ENCODE measurements around the gene TK2.

DNA sequence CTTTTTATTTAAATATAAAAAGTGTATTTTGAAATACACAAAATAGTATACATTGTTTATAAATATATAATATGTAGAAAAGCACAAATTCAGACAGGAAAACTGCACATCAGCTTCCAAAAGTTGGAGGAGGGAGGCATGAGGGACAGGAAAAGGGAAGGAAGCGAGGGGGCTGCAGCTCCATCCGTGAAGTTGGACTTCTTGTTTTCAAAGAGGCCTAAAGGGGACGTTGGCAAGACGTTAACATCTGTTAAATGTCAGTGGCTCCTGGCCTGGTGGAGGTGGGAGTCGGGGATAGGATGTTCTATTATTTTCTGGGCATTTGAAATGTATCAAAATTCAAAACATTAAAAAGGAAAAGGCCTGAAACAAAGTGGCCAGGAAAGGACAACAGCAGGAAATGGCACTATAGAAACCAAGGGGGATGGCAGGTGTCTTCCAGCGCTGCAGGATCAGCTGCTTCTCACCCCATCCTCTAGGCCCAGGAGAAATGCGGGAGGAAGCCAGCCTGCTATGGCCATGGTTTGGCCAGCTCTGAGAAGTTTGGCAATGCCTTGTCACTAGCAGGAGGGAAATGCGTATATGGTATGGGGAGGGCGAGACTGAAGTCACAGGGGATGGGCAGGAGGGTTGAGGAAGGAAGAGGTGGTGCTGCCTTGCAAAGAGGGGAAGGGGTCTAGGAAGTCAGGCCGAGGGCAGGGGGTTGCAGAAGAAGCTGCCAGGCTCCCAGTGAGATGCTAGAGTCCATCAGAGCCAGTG lies 35.7 kb upstream of the TK2 start:
- TF ChIP-seq OSR1 (CRISPR knock-in tag; IDR thresholded peaks at IDR 0.05) (no peak), BACH2 (CRISPR knock-in tag; IDR thresholded peaks at IDR 0.05; ENCODE audit: borderline replicate concordance) (no peak), ZFP30 (CRISPR knock-in tag; IDR thresholded peaks at IDR 0.05) (no peak), ARNTL (CRISPR knock-in tag; IDR thresholded peaks at IDR 0.05; ENCODE audit: borderline replicate concordance, low read depth) (no peak), SNAI2 (CRISPR knock-in tag; IDR thresholded peaks at IDR 0.05) (no peak), ZNF565 (CRISPR knock-in tag; conservative IDR thresholded peaks at IDR 0.05; ENCODE audit: low read depth) (no peak)
- TF ChIP-seq, protein P1, sequence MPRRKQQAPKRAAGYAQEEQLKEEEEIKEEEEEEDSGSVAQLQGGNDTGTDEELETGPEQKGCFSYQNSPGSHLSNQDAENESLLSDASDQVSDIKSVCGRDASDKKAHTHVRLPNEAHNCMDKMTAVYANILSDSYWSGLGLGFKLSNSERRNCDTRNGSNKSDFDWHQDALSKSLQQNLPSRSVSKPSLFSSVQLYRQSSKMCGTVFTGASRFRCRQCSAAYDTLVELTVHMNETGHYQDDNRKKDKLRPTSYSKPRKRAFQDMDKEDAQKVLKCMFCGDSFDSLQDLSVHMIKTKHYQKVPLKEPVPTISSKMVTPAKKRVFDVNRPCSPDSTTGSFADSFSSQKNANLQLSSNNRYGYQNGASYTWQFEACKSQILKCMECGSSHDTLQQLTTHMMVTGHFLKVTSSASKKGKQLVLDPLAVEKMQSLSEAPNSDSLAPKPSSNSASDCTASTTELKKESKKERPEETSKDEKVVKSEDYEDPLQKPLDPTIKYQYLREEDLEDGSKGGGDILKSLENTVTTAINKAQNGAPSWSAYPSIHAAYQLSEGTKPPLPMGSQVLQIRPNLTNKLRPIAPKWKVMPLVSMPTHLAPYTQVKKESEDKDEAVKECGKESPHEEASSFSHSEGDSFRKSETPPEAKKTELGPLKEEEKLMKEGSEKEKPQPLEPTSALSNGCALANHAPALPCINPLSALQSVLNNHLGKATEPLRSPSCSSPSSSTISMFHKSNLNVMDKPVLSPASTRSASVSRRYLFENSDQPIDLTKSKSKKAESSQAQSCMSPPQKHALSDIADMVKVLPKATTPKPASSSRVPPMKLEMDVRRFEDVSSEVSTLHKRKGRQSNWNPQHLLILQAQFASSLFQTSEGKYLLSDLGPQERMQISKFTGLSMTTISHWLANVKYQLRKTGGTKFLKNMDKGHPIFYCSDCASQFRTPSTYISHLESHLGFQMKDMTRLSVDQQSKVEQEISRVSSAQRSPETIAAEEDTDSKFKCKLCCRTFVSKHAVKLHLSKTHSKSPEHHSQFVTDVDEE (CRISPR knock-in tag; IDR thresholded peaks at IDR 0.05), result no peak
- TF ChIP-seq, protein P2, sequence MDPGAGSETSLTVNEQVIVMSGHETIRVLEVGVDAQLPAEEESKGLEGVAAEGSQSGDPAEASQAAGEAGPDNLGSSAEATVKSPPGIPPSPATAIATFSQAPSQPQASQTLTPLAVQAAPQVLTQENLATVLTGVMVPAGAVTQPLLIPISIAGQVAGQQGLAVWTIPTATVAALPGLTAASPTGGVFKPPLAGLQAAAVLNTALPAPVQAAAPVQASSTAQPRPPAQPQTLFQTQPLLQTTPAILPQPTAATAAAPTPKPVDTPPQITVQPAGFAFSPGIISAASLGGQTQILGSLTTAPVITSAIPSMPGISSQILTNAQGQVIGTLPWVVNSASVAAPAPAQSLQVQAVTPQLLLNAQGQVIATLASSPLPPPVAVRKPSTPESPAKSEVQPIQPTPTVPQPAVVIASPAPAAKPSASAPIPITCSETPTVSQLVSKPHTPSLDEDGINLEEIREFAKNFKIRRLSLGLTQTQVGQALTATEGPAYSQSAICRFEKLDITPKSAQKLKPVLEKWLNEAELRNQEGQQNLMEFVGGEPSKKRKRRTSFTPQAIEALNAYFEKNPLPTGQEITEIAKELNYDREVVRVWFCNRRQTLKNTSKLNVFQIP (CRISPR knock-in tag; IDR thresholded peaks at IDR 0.05; ENCODE audit: borderline replicate concordance, low read depth), result no peak

Data from SK-N-SH treated with all-trans-retinoic acid at 6 μM for 48 hours (cell line).